GM23338 (cell line): ENCODE data around the gene CDK13. TPM values are rescaled to one million over a fixed set of nuclear protein-coding genes. Genes with fewer than 3 reads are reported as not detected.

Source experiments
- ATAC-seq: fragments of 200-7000 bp; cut with Tn5 transposase; 3 replicates; pipeline ENCODE4 v1.9.1; 2020
- DNase-seq: peaks from one replicate; pipeline ENCODE4 v3.0.0-alpha.2; 2015; ENCODE audit warnings: low spot score
- H2AFZ ChIP-seq: fragments of 200-600 bp; sonication (generic); 2 replicates; pipeline ENCODE4 v1.8.0; 2016; ENCODE audit warnings: antibody characterized with exemption, mild to moderate bottlenecking, moderate library complexity
- H3F3A ChIP-seq: fragments of 200-600 bp; sonication (generic); replicated peaks from 2 replicates; pipeline ENCODE4 v1.8.0; 2017; ENCODE audit warnings: antibody characterized with exemption, mixed run types, low read depth
- H3K27ac ChIP-seq: fragments of 200-600 bp; sonication (generic); 2 replicates; pipeline ENCODE4 v1.6.1; 2016; ENCODE audit warnings: low read depth
- H3K27me3 ChIP-seq: fragments of 200-600 bp; sonication (generic); 2 replicates; pipeline ENCODE4 v1.8.0; 2016; ENCODE audit warnings: mild to moderate bottlenecking, mixed run types, moderate library complexity; ENCODE audit not compliant: insufficient read depth
- H3K36me3 ChIP-seq: fragments of 200-600 bp; sonication (generic); 2 replicates; pipeline ENCODE4 v1.8.0; 2016; ENCODE audit warnings: mild to moderate bottlenecking; ENCODE audit not compliant: insufficient read depth
- H3K4me1 ChIP-seq: fragments of 200-600 bp; sonication (generic); 2 replicates; pipeline ENCODE4 v1.8.0; 2016; ENCODE audit warnings: mild to moderate bottlenecking, moderate library complexity; ENCODE audit not compliant: insufficient read depth
- H3K4me2 ChIP-seq: fragments of 200-600 bp; sonication (generic); 2 replicates; pipeline ENCODE4 v1.7.1; 2017; ENCODE audit warnings: mixed run types
- H3K4me3 ChIP-seq: fragments of 200-600 bp; sonication (generic); 2 replicates; pipeline ENCODE4 v1.6.1; 2016; ENCODE audit warnings: mixed run types
- H3K79me2 ChIP-seq: fragments of 200-600 bp; sonication (generic); replicated peaks from 2 replicates; pipeline ENCODE4 v1.8.0; 2017; ENCODE audit warnings: mild to moderate bottlenecking; ENCODE audit not compliant: insufficient read depth
- H3K9me2 ChIP-seq: fragments of 200-600 bp; sonication (generic); 2 replicates; pipeline ENCODE4 v1.8.0; 2017; ENCODE audit not compliant: insufficient read depth
- H4K20me1 ChIP-seq: fragments of 200-600 bp; sonication (generic); replicated peaks from 2 replicates; pipeline ENCODE4 v1.8.0; 2017; ENCODE audit warnings: mild to moderate bottlenecking; ENCODE audit not compliant: insufficient read depth
- H3K27ac Mint-ChIP-seq: 2 replicates; pipeline ENCODE4 v1.8.0; 2020; ENCODE audit warnings: inconsistent platforms, mild to moderate bottlenecking, moderate library complexity, mixed read lengths
- H3K27me3 Mint-ChIP-seq: 3 replicates; pipeline ENCODE4 v1.8.0; 2022; ENCODE audit warnings: low read depth, mild to moderate bottlenecking, moderate library complexity, mixed read lengths, inconsistent platforms; ENCODE audit not compliant: insufficient read depth, poor library complexity
- H3K36me3 Mint-ChIP-seq: 3 replicates; pipeline ENCODE4 v1.8.0; 2021; ENCODE audit warnings: low read depth, mild to moderate bottlenecking, inconsistent platforms, moderate library complexity, mixed read lengths
- H3K4me1 Mint-ChIP-seq: 3 replicates; pipeline ENCODE4 v1.8.0; 2020; ENCODE audit warnings: mild to moderate bottlenecking, inconsistent platforms, mixed read lengths
- H3K4me3 Mint-ChIP-seq: 3 replicates; pipeline ENCODE4 v1.8.0; 2021; ENCODE audit warnings: moderate library complexity, mild to moderate bottlenecking, inconsistent platforms, mixed read lengths
- H3K9me3 Mint-ChIP-seq: 3 replicates; pipeline ENCODE4 v1.8.0; 2020; ENCODE audit warnings: moderate library complexity, mild to moderate bottlenecking, inconsistent platforms, mixed read lengths
- CREB1 ChIP-seq: fragments of 250-450 bp; sonication (Bioruptor Pico); IDR thresholded peaks from 2 replicates; pipeline ENCODE4 v1.5.0; 2020; ENCODE audit warnings: low read depth, mild to moderate bottlenecking, moderate library complexity
- CTCF ChIP-seq, 2 experiments: fragments of 200-600 bp in 1 of 2; sonication (generic) in 1 of 2; conservative IDR thresholded peaks; 2 replicates each; pipeline versions ENCODE4 v1.5.1 to v1.6.1; 2016 to 2017; ENCODE audit warnings: antibody characterized with exemption in 2 of 2, low read depth in 2 of 2, mild to moderate bottlenecking in 2 of 2, moderate library complexity in 1 of 2
- ETS1 ChIP-seq: IDR thresholded peaks from 2 replicates; pipeline ENCODE4 v1.6.1; 2016; ENCODE audit warnings: antibody characterized with exemption
- EZH2 ChIP-seq: fragments of 200-600 bp; sonication (generic); IDR thresholded peaks from one replicate; pipeline ENCODE4 v1.8.0; 2017; ENCODE audit warnings: antibody characterized with exemption, mild to moderate bottlenecking, low read depth; ENCODE audit not compliant: unreplicated experiment
- EZH2phosphoT487 ChIP-seq: fragments of 200-600 bp; sonication (generic); IDR thresholded peaks from one replicate; pipeline ENCODE4 v1.8.1; 2018; ENCODE audit warnings: antibody characterized with exemption; ENCODE audit not compliant: unreplicated experiment
- JUNB ChIP-seq: IDR thresholded peaks from one replicate; pipeline ENCODE4 v1.6.1; 2016; ENCODE audit warnings: antibody characterized with exemption; ENCODE audit not compliant: unreplicated experiment
- NANOG ChIP-seq: IDR thresholded peaks from 2 replicates; pipeline ENCODE4 v1.6.1; 2016; ENCODE audit warnings: antibody characterized with exemption, borderline replicate concordance
- POLR2AphosphoS5 ChIP-seq: IDR thresholded peaks from 2 replicates; pipeline ENCODE4 v1.6.1; 2016; ENCODE audit warnings: antibody characterized with exemption, low read depth
- REST ChIP-seq: IDR thresholded peaks from one replicate; pipeline ENCODE4 v1.6.1; 2018; ENCODE audit warnings: antibody characterized with exemption; ENCODE audit not compliant: unreplicated experiment
- STAT1 ChIP-seq: IDR thresholded peaks from one replicate; pipeline ENCODE4 v1.6.1; 2016; ENCODE audit warnings: antibody characterized with exemption; ENCODE audit not compliant: unreplicated experiment
- ZNF114 ChIP-seq: fragments of 250-450 bp; sonication (Bioruptor Pico); IDR thresholded peaks from 2 replicates; pipeline ENCODE4 v1.5.0; 2020; ENCODE audit warnings: mild to moderate bottlenecking, moderate library complexity
- ZNF331 ChIP-seq: fragments of 250-450 bp; sonication (Bioruptor Pico); IDR thresholded peaks from 2 replicates; pipeline ENCODE4 v1.5.0; 2020; ENCODE audit warnings: low read depth, mild to moderate bottlenecking, moderate library complexity
- ZNF462 ChIP-seq: fragments of 250-450 bp; sonication (Bioruptor Pico); IDR thresholded peaks from 2 replicates; pipeline ENCODE4 v1.5.0; 2020; ENCODE audit warnings: mild to moderate bottlenecking, moderate library complexity
- polyA plus RNA-seq: library from polyadenylated mRNA; unstranded; fragments of >200 nt; fragmentation: Nextera tagmentation; extraction: Ambion mirVana; gene quantifications from 2 replicates; pipeline ENCODE4 v1.2.1, GENCODE V29; 2016
- total RNA-seq: library from RNA; depleted of rRNA; stranded (reverse); fragments of >200 nt; shearing (Covaris generic); gene quantifications from 2 replicates; pipeline ENCODE4 v1.2.3, GENCODE V29; 2014

Gene CDK13
- total and polyA plus RNA-seq, 2 experiments from 2014 or later, result 39.4 to 80.2 TPM

GRCh38 chr7:39908141-39908540, 41.9 kb upstream of the CDK13 start:
- H2AFZ ChIP-seq, result no peak overlapping the region
- H3K4me1 Mint-ChIP-seq, result no peaks in the 10 kb centered on the region
- H3K36me3 Mint-ChIP-seq, result no peaks in the 10 kb centered on the region
- H3K4me2 ChIP-seq, result no peak overlapping the region
- H3K27me3 ChIP-seq, result no peaks in the 10 kb centered on the region
- H3K36me3 ChIP-seq, result no peaks in the 10 kb centered on the region
- H4K20me1 ChIP-seq, result no peaks in the 10 kb centered on the region
- TF ChIP-seq STAT1 (no peak), ZNF114 (CRISPR knock-in tag) (no peak), CREB1 (CRISPR knock-in tag) (no peak), NANOG (no peak), CTCF (conservative IDR thresholded peaks at IDR 0.05; ENCODE audit: low read depth in 2 of 2) (no peak), ETS1 (no peak), JUNB (no peak), ZNF462 (CRISPR knock-in tag) (no peak), ZNF331 (CRISPR knock-in tag) (no peak), EZH2phosphoT487 (no peak), EZH2 (no peak), POLR2AphosphoS5 (no peak), REST (no peak)
- H3K27ac Mint-ChIP-seq, result no peak overlapping the region
- no peaks in the 10 kb centered on the region for H3K4me1 ChIP-seq
- no peaks in the 10 kb centered on the region for H3F3A ChIP-seq
- DNase-seq (no peak), ATAC-seq (no peak)
- H3K9me2 ChIP-seq, result no peaks in the 10 kb centered on the region
- H3K4me3 Mint-ChIP-seq, result no peak overlapping the region
- no peaks in the 10 kb centered on the region for H3K79me2 ChIP-seq
- H3K9me3 Mint-ChIP-seq, result 0 out of 3 replicates have a peak, but pooled peaks cover 4% of the 10 kb centered on the region
- H3K4me3 ChIP-seq, result no peak overlapping the region
- peaks cover 4% of the 10 kb centered on the region for H3K27me3 Mint-ChIP-seq
- H3K27ac ChIP-seq, result no peak overlapping the region
